PFSK-1 (cell line): ENCODE data around the gene MYO10.

Experiments
- FOXP2 ChIP-seq: optimal IDR thresholded peaks from 2 replicates; pipeline ENCODE3; 2011; ENCODE audit warnings: borderline replicate concordance, control low read depth, inconsistent platforms; ENCODE audit not compliant: insufficient read depth; ENCODE audit errors: extremely low read length, extremely low read depth
- POLR2AphosphoS5 ChIP-seq: IDR thresholded peaks from 2 replicates; pipeline ENCODE4 v1.6.1; 2012; ENCODE audit warnings: low read depth, mild to moderate bottlenecking, control low read depth, low read length, moderate library complexity
- SIN3A ChIP-seq: IDR thresholded peaks from 2 replicates; pipeline ENCODE4 v1.6.1; 2012; ENCODE audit warnings: mild to moderate bottlenecking, low read length, moderate library complexity, borderline replicate concordance; ENCODE audit not compliant: insufficient read depth
- TAF1 ChIP-seq: IDR thresholded peaks from 2 replicates; pipeline ENCODE4 v1.6.1; 2012; ENCODE audit warnings: low read length, control low read depth, borderline replicate concordance; ENCODE audit not compliant: insufficient read depth
- TF ChIP-seq, protein P1 (sequence below), 2 experiments: IDR thresholded peaks; 2 replicates each; pipeline versions ENCODE4 v1.6.1 to v1.8.0; 2011 to 2012; ENCODE audit warnings: low read depth in 2 of 2, low read length in 2 of 2, control low read depth in 1 of 2, inconsistent platforms in 1 of 2, mild to moderate bottlenecking in 1 of 2, moderate library complexity in 1 of 2; ENCODE audit not compliant: insufficient read depth in 1 of 2

The MYO10 gene

DNA sequence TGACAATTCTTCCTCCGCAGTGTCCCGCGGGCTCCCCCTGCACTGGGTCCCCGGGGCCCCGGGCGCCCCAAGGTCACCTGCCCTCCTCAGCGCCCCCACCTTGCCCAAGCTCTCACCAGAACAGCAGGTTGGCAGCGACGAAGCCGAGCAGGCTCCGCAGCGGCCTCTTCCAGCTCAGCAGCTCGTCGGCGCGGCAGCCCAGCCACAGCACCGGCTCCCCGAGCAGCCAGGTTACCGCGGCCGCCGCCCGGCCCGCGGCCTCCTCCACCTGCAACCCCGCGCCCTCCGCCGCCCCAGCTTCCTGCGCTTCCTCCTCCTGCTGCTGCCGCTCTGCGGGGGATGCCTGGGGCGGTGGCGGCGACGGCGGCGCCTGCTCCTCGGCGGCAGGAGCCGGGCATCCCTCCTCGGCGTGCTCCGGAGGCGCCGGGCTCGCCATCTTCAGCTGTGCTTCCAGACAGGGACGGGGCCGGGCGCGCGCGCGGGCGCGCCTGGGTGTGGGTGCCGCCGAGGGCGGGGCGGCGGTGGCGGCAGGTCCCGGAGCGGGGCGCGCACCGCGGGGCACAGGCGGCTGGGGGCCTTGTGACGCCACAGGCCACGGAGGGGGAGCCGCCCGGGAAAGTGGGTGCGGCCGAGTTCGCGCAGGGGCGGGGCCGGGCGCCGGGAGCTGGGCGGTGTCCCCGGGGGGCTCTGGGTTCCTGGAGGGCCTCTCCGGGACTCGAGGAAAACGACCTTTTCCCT lies 319.4 kb downstream of the MYO10 start, which contains the start of gene RETREG1:
RETREG1 (minus strand) TSS at position 462 of the 738 bp plus-strand sequence; CDS start at position 436, 26 bp downstream.
- TF ChIP-seq POLR2AphosphoS5 (no peak), FOXP2 (no peak), TAF1 (no peak), SIN3A (no peak)
- TF ChIP-seq, protein P1, sequence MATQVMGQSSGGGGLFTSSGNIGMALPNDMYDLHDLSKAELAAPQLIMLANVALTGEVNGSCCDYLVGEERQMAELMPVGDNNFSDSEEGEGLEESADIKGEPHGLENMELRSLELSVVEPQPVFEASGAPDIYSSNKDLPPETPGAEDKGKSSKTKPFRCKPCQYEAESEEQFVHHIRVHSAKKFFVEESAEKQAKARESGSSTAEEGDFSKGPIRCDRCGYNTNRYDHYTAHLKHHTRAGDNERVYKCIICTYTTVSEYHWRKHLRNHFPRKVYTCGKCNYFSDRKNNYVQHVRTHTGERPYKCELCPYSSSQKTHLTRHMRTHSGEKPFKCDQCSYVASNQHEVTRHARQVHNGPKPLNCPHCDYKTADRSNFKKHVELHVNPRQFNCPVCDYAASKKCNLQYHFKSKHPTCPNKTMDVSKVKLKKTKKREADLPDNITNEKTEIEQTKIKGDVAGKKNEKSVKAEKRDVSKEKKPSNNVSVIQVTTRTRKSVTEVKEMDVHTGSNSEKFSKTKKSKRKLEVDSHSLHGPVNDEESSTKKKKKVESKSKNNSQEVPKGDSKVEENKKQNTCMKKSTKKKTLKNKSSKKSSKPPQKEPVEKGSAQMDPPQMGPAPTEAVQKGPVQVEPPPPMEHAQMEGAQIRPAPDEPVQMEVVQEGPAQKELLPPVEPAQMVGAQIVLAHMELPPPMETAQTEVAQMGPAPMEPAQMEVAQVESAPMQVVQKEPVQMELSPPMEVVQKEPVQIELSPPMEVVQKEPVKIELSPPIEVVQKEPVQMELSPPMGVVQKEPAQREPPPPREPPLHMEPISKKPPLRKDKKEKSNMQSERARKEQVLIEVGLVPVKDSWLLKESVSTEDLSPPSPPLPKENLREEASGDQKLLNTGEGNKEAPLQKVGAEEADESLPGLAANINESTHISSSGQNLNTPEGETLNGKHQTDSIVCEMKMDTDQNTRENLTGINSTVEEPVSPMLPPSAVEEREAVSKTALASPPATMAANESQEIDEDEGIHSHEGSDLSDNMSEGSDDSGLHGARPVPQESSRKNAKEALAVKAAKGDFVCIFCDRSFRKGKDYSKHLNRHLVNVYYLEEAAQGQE (IDR thresholded peaks at IDR 0.05; ENCODE audit: insufficient read depth in 1 of 2, low read depth in 2 of 2, low read length in 2 of 2) = no peak

DNA sequence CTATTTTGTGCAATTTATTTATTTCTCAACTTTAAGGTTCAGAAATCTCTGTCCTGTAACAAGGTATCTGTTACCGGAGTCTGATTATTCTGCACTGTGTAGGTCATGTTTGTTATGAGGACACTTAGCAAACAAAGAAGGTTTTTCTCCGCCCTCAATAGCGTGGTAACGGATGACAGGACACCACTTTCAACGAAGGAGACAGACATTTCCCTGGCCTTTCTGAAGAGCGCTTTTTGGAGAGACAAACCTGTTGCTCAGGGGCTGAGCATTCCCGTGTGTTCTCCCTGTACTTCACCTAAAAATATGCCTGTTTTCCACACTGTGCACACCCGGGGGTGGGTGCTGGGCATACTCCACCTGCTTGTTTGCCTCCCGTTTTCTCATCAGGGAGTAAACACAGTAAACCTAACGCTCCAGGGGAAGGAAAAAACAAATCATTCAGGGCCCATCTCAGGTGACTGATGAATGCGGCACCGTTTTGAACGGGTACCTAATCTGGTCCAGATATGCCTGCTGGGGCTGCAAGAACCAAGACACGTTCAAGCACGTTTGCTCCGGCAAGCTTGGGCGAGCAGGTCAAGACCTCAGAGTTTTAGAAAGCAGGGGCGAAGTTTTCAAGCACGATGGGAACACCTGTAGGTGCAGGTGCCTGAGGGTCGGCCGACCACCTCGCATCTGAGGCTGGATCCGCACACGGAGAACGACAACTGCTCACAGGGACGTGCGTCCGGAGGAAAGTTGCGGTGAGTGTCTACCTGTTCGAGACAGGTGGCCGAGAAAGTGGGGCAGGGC lies 320.1 kb downstream of the MYO10 start:
- TF ChIP-seq FOXP2 = no peak
- TF ChIP-seq POLR2AphosphoS5 = no peak
- no peak for TF ChIP-seq TAF1
- TF ChIP-seq SIN3A = no peak
- TF ChIP-seq, protein P1 (IDR thresholded peaks at IDR 0.05; ENCODE audit: insufficient read depth in 1 of 2, low read depth in 2 of 2, low read length in 2 of 2) = no peak

DNA sequence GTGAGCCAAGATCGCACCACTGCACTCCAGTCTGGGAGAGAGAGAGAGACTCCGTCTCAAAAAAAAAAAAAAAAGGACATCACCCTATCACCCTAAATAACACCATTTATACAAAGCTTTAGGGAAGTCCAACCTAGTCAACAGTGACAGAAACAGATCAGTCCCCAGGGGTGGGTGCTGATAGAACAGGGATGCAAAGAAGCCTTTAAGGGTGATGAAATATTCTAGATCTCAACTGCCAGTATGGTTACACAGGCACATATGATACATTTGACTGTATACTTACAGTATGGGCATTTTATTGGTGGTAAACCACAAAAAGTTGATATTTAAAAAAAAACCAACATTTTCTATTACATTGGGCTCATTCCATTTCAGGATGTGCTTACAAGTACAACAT lies 324.1 kb downstream of the MYO10 start:
- TF ChIP-seq FOXP2 = no peak
- TF ChIP-seq TAF1 = no peak
- TF ChIP-seq POLR2AphosphoS5 = no peak
- TF ChIP-seq, protein P1 (IDR thresholded peaks at IDR 0.05; ENCODE audit: insufficient read depth in 1 of 2, low read depth in 2 of 2, low read length in 2 of 2) = no peak
- TF ChIP-seq SIN3A = no peak
